ENCODE results near the gene AMBRA1. TPM values are rescaled to one million over a fixed set of nuclear protein-coding genes. Genes with fewer than 3 reads are reported as not detected.

AMBRA1 gene
- total RNA-seq, 1 donor from 2014 or later: 33.9 TPM

GRCh38 chr11:46390331-46391171, 203.3 kb downstream of the AMBRA1 start:
- Histone ChIP-seq H3K27me3 (peaks cover 61% of the 10 kb centered on the region), H3K4me3 (no peak overlapping the region), H3K4me1 (peaks cover 23% of the 10 kb centered on the region), H3K27ac (no peak overlapping the region), H3K9me3 (no peaks in the 10 kb centered on the region), H3K36me3 (no peaks in the 10 kb centered on the region)
- DNase-seq: no peak
- intact Hi-C loops (cut with DNase I): loop anchor here (10.0 kb wide), 1 partner anchor 144 kb away; no protein-coding TSS in a partner anchor
- ATAC-seq: no peak
- TF ChIP-seq, protein P1, sequence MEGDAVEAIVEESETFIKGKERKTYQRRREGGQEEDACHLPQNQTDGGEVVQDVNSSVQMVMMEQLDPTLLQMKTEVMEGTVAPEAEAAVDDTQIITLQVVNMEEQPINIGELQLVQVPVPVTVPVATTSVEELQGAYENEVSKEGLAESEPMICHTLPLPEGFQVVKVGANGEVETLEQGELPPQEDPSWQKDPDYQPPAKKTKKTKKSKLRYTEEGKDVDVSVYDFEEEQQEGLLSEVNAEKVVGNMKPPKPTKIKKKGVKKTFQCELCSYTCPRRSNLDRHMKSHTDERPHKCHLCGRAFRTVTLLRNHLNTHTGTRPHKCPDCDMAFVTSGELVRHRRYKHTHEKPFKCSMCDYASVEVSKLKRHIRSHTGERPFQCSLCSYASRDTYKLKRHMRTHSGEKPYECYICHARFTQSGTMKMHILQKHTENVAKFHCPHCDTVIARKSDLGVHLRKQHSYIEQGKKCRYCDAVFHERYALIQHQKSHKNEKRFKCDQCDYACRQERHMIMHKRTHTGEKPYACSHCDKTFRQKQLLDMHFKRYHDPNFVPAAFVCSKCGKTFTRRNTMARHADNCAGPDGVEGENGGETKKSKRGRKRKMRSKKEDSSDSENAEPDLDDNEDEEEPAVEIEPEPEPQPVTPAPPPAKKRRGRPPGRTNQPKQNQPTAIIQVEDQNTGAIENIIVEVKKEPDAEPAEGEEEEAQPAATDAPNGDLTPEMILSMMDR (IDR thresholded peaks at IDR 0.05): no peak

DNA sequence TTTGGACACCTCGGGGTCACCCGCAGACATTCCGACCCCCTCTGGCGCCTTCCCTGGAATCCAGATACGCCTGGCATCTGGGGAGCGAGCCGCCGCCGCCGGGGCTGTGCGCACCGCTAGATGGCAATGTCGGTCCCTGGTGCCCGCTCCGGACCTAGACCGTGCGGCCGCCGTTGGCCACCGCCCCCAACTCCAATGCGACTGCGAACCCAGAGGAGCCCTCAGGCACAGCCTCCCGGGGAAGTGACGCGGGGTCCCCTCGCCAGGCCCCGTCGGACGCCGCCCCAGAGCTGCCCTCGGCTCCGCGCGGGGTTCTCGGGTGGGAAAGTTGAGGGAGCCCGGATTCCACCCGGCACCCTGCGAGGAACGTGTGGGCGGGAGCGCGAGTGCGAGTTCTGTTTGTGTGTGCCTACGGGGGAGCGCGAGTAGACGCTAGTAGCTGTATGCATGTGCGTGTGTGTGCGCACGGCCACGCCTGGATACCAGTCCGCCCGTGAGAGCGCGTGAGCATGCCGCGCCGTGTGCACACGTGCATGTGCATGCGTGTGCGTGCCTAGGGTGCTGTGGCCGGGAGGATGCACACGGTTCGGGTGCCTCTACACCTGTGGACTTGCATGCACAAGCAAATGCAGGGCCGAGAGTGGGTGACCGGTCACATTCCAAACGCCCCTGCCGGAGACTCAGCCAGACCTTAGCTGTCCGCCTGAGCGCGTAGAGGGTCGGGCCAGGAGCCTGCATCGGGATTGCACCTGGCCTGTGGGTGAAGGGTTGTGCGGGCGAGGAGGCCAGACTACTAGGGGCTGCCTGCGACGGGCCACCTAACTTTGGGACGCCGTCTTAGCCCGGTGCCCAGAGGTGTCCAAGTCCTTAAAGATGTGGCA, 204.1 kb downstream of the AMBRA1 start:
- TF ChIP-seq, protein P1 (IDR thresholded peaks at IDR 0.05): peak; percentile 79
- H3K27ac ChIP-seq: no peak overlapping the region
- H3K27me3 ChIP-seq: peaks cover 65% of the 10 kb centered on the region
- H3K4me1 ChIP-seq: peaks cover 23% of the 10 kb centered on the region
- DNase-seq (peak; percentile 87), ATAC-seq (peak; percentile 73)
- H3K9me3 ChIP-seq: no peaks in the 10 kb centered on the region
- H3K36me3 ChIP-seq: no peaks in the 10 kb centered on the region
- intact Hi-C loops (cut with DNase I): loop anchor here (10.0 kb wide), 1 partner anchor 145 kb away; no protein-coding TSS in a partner anchor
- peak overlapping the region; percentile 45 for H3K4me3 ChIP-seq

DNA sequence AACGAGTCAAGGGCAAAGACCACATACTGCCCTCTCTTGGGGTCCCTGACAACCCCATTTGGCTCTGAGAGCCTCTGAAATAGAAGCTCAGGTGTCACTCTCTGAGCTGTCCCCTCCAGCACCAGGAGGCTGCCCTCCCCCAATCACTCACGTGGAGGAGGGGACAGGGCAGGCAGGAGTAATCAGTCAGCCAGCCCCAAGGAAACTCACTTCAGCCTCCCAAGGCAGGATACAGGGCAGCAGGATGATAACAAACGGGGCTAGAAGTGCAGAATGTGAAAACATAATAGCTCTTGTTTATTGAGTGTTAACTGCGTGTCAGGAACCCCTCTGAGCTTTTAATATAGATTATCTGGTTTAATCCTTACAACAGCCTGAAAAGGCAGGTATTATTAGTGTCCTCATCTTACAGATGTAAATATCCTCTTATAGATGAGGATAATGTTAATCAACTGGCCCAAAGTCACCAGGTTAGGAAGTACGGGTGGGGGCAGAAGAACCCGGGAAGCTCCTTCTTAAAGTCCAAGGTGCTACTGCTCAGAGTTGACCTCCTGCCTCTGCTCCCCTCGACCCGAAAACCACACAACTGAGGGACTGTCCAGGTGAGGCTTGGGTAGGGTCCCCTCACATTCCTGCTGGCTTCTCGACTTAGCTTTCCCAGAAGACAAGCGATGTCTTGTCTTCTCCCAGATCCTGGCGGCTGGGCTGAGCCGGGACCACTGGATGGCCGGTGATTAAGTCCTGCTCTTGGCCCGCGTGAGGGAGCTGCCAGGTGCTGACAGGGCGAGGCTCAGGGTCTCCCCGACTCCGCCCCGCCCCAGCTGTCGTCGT, 205.0 kb downstream of the AMBRA1 start:
- H3K4me1 ChIP-seq: peaks cover 23% of the 10 kb centered on the region
- H3K4me3 ChIP-seq: no peak overlapping the region
- ATAC-seq: no peak
- peaks cover 65% of the 10 kb centered on the region for H3K27me3 ChIP-seq
- H3K27ac ChIP-seq: no peak overlapping the region
- TF ChIP-seq, protein P1 (IDR thresholded peaks at IDR 0.05): no peak
- intact Hi-C loops (cut with DNase I): no loop called here
- no peaks in the 10 kb centered on the region for H3K9me3 ChIP-seq
- H3K36me3 ChIP-seq: no peaks in the 10 kb centered on the region
- DNase-seq: no peak

DNA sequence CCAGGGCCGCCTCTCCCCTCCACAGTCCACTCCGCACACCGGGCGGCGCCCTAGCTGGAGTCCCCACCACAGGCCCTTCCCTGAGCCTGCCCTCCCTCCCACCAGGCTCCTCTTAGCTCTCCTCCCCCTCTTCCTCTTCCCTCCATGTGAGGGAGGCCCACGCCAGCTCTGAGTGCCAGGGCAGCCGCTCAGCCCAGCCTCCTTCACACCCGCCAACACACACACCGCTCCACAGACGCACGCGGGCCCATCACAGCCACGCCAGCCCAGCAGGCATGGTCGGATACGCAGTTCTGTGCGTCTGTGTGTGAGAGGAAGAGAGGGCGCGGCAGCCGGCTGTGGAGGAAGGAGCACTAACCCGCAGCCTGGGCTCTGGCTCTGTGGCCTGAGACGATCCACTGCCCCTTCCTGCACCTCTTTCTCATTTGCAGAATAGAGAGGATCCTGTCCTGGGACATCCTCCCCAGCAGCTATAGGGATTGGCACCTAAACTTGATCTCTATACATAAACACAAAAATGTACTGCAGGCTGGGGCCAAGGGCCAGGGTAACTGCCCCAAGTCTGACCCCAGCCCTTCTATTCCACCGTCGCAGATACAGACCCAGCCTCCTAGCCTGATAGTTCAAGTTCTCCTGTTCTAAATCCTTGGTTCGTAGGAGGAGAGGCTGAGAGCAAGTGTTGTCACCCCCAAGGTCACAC, 205.8 kb downstream of the AMBRA1 start:
- Histone ChIP-seq H3K4me3 (no peak overlapping the region), H3K27ac (no peak overlapping the region), H3K9me3 (no peaks in the 10 kb centered on the region), H3K27me3 (peaks cover 65% of the 10 kb centered on the region), H3K36me3 (no peaks in the 10 kb centered on the region), H3K4me1 (peaks cover 23% of the 10 kb centered on the region)
- no peak for DNase-seq
- peak; percentile 19 for ATAC-seq
- intact Hi-C loops (cut with DNase I): no loop called here
- TF ChIP-seq, protein P1 (IDR thresholded peaks at IDR 0.05): no peak

Data from upper lobe of right lung (tissue), 1 donor.